Measurements from ENCODE around the gene TSPAN4. TPM values are rescaled to one million over a fixed set of nuclear protein-coding genes. Genes with fewer than 3 reads are reported as not detected.

TSPAN4 gene
- total and polyA plus RNA-seq, 2 of the 13 experiments (the other 11 are each of a cell fraction or from before 2014, with no cell fraction given): 31.7 to 68.3 TPM

DNA sequence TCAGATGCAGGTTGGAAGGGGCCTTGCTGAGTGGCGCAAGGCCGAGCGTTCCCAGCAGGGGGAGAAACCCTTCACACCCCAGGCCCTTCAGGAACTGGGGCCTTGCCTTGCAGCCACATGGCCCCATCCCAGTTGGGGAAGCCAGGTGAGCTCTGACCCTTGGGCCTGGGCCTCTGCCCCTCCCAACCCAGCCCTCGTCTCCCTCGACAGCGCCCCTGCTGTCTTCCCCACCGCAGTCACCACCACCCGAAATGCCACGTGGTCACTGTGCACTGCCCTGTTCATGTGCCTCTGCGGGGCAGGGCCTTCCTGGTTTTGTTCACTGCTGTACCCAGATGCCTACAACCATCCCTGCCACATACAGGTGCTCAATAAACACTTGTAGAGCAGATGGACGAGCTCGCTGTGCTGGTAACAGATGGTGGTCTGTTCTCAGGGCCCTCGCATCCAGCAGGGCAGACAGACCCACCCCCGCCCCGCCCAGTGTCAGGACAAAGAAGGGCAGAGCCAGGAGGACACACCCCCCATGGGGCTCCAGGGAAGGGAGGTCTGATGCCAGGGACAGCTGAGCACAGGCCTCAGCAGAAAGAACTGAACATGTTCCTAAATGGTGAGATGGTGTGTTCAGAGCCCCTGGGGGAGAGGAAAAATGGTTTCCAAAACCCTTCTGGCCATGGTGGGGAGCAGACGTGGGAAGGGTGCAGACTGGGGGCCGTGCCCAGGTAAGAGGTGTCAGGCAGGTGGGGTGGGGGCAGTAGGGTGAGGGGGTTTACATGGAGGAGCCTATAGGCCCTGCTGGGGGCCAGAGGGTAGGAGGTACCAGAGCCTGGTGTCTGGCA is 4.0 kb upstream of the TSPAN4 start (continued):
- TF ChIP-seq MTF2 (CRISPR knock-in tag; IDR thresholded peaks at IDR 0.05; ENCODE audit: borderline replicate concordance) (no peak), ZNF879 (CRISPR knock-in tag; IDR thresholded peaks at IDR 0.05) (0 out of 2 replicates have a peak, but pooled peaks have one; percentile 40), SP5 (CRISPR knock-in tag; IDR thresholded peaks at IDR 0.05; ENCODE audit: borderline replicate concordance, low read depth) (peak; percentile 78), BRD4 (CRISPR knock-in tag; IDR thresholded peaks at IDR 0.05) (no peak), RFX3 (CRISPR knock-in tag; IDR thresholded peaks at IDR 0.05) (no peak), ZNF557 (CRISPR knock-in tag; IDR thresholded peaks at IDR 0.05) (no peak), KLF16 (CRISPR knock-in tag; IDR thresholded peaks at IDR 0.05) (peak; percentile 22 to 82; a peak in 2 of 4 replicates), PHF20 (CRISPR knock-in tag; IDR thresholded peaks at IDR 0.05) (0 out of 2 replicates have a peak, but pooled peaks have one; percentile 30), ZBTB33 (CRISPR knock-in tag; IDR thresholded peaks at IDR 0.05) (peak; percentile 97), KAT8 (CRISPR knock-in tag; IDR thresholded peaks at IDR 0.05) (peak; percentile 45; the same call in 1 of the 2 replicates), ZBTB10 (CRISPR knock-in tag; IDR thresholded peaks at IDR 0.05; ENCODE audit: borderline replicate concordance) (no peak; the same call in 1 of the 2 replicates), EP300 (IDR thresholded peaks at IDR 0.05; ENCODE audit: low read depth in 2 of 2, low read length in 2 of 2) (no peak), EP300 (CRISPR knock-in tag; IDR thresholded peaks at IDR 0.05; ENCODE audit: borderline replicate concordance) (peak; percentile 55; the same call in 1 of the 2 replicates), TFDP1 (CRISPR knock-in tag; IDR thresholded peaks at IDR 0.05; ENCODE audit: borderline replicate concordance) (peak; percentile 91), ZSCAN31 (CRISPR knock-in tag; IDR thresholded peaks at IDR 0.05; ENCODE audit: low read depth) (peak; percentile 79), NFKB2 (CRISPR knock-in tag; IDR thresholded peaks at IDR 0.05; ENCODE audit: borderline replicate concordance) (0 out of 2 replicates have a peak, but pooled peaks have one; percentile 55), STAG1 (CRISPR knock-in tag; IDR thresholded peaks at IDR 0.05) (peak; percentile 46), SP1 (IDR thresholded peaks at IDR 0.05) (no peak), SP1 (CRISPR knock-in tag; IDR thresholded peaks at IDR 0.05) (peak; percentile 70), ZNF350 (CRISPR knock-in tag; IDR thresholded peaks at IDR 0.05; ENCODE audit: borderline replicate concordance, low read depth) (peak; percentile 65)
- TF ChIP-seq, protein P1, sequence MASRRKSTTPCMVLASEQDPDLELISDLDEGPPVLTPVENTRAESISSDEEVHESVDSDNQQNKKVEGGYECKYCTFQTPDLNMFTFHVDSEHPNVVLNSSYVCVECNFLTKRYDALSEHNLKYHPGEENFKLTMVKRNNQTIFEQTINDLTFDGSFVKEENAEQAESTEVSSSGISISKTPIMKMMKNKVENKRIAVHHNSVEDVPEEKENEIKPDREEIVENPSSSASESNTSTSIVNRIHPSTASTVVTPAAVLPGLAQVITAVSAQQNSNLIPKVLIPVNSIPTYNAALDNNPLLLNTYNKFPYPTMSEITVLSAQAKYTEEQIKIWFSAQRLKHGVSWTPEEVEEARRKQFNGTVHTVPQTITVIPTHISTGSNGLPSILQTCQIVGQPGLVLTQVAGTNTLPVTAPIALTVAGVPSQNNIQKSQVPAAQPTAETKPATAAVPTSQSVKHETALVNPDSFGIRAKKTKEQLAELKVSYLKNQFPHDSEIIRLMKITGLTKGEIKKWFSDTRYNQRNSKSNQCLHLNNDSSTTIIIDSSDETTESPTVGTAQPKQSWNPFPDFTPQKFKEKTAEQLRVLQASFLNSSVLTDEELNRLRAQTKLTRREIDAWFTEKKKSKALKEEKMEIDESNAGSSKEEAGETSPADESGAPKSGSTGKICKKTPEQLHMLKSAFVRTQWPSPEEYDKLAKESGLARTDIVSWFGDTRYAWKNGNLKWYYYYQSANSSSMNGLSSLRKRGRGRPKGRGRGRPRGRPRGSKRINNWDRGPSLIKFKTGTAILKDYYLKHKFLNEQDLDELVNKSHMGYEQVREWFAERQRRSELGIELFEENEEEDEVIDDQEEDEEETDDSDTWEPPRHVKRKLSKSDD (CRISPR knock-in tag; IDR thresholded peaks at IDR 0.05; ENCODE audit: low read depth): peak; percentile 61; the same call in 1 of the 2 replicates
